NCI-H69 (cell line): ENCODE results near the gene ERCC8.

Experiments used
- DNase-seq: peaks from one replicate; lab custom pipeline; 2025; lab: John Stamatoyannopoulos, UW

ERCC8 gene

GRCh38 chr5:60916646-60917045 is 28.2 kb downstream of the ERCC8 start:
- DNase-seq: no peak

- no peak for DNase-seq
These were observed 41.5 kb downstream of the ERCC8 start for GRCh38 chr5:60903356-60903755.

- no peak for DNase-seq
These were observed 47.9 kb downstream of the ERCC8 start for GRCh38 chr5:60896991-60897390.

- no peak for DNase-seq
These were observed 51.3 kb downstream of the ERCC8 start for GRCh38 chr5:60893521-60893920.

GRCh38 chr5:60891667-60892066 is 53.2 kb downstream of the ERCC8 start:
- peak; percentile 17 for DNase-seq

GRCh38 chr5:60888359-60889061 is 56.4 kb downstream of the ERCC8 start:
- DNase-seq: no peak

GRCh38 chr5:60887746-60888145 is 57.1 kb downstream of the ERCC8 start:
- DNase-seq: no peak

- no peak for DNase-seq
These were observed 57.8 kb downstream of the ERCC8 start for GRCh38 chr5:60887096-60887495.

GRCh38 chr5:60886158-60886557 is 58.7 kb downstream of the ERCC8 start:
- DNase-seq: no peak

- DNase-seq: peak; percentile 52
These were observed 61.6 kb downstream of the ERCC8 start for GRCh38 chr5:60883229-60883628.

- no peak for DNase-seq
These were observed 72.0 kb downstream of the ERCC8 start for GRCh38 chr5:60872892-60873291.

- no peak for DNase-seq
These were observed 74.0 kb downstream of the ERCC8 start for GRCh38 chr5:60870857-60871256.

GRCh38 chr5:60860572-60860971 is 84.3 kb downstream of the ERCC8 start:
- DNase-seq: peak; percentile 40

- DNase-seq: no peak
These were observed 88.8 kb downstream of the ERCC8 start for GRCh38 chr5:60856066-60856465.

GRCh38 chr5:60852940-60853339 is 91.9 kb downstream of the ERCC8 start:
- peak; percentile 18 for DNase-seq

- DNase-seq: no peak
These were observed 92.6 kb downstream of the ERCC8 start for GRCh38 chr5:60852317-60852716.

GRCh38 chr5:60851626-60852025 is 93.2 kb downstream of the ERCC8 start:
- DNase-seq: no peak

GRCh38 chr5:60846298-60846697 is 98.6 kb downstream of the ERCC8 start:
- DNase-seq: no peak

GRCh38 chr5:60843936-60844905 is 100.6 kb downstream of the ERCC8 start, which contains the start of gene ELOVL7:
ELOVL7 (minus strand) TSS chr5:60844269; CDS start chr5:60787397, 56,872 bp downstream.
- peak; percentile 97 for DNase-seq

- peak; percentile 76 for DNase-seq
These were observed 101.4 kb downstream of the ERCC8 start for GRCh38 chr5:60843386-60843935.

- DNase-seq: peak; percentile 76
These were observed 101.9 kb downstream of the ERCC8 start for GRCh38 chr5:60842871-60843385.

GRCh38 chr5:60841361-60841760 is 103.5 kb downstream of the ERCC8 start:
- no peak for DNase-seq
